NCI-H226 (cell line): ENCODE measurements around the gene CABYR.
A peak's percentile ranks its signal among the peaks of the same experiment; 100 is the strongest.

Experiments used
- DNase-seq: peaks from one replicate; pipeline ENCODE4 v3.0.0-alpha.2; 2015

CABYR gene, protein sequence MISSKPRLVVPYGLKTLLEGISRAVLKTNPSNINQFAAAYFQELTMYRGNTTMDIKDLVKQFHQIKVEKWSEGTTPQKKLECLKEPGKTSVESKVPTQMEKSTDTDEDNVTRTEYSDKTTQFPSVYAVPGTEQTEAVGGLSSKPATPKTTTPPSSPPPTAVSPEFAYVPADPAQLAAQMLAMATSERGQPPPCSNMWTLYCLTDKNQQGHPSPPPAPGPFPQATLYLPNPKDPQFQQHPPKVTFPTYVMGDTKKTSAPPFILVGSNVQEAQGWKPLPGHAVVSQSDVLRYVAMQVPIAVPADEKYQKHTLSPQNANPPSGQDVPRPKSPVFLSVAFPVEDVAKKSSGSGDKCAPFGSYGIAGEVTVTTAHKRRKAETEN

DNA sequence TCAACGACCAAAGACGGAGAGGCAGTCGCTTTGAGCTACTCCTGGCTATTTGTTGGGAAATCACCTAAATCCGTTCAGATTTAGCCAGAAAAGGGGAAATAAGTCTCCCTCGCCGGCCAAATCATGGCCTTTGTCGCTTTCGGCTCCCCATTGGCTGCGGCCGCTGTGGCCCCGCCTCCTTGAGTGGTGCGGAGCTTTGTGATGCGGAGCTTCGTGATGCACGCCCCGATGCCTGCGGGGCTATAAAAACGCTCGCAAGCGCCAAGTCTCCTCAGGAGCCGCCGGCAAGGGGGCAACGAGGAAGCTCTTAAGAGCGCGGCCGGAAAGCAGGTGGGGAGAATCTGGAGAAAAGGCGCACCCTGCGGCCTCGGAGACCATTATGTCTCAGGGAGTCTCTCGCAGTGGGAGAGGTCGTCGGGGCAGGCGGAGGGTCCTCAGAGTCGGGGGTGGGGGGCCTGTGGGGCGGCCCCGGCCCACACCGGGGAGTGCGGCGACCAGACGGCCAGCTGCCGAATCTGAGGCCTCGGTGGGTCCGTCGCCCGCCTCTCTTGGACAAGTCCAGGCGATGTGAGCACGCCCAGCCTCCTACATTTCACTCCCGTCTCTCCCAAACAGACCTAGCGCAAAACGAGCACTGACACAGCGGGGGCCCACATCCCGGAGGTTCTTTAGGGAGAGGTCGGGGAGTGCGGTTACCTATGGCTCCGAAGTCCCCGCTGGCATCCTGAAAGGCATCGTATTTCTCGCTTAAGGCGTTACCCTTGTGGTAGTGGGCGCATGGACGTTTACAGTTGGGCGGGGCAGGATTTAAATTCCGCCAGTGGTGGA lies at the start of gene CABYR:
TSS of gene CABYR (plus strand) at position 274 of the 828 bp plus-strand sequence. CDS start 4,053 bp downstream, outside the sequence.
- peak; percentile 80 for DNase-seq

DNA sequence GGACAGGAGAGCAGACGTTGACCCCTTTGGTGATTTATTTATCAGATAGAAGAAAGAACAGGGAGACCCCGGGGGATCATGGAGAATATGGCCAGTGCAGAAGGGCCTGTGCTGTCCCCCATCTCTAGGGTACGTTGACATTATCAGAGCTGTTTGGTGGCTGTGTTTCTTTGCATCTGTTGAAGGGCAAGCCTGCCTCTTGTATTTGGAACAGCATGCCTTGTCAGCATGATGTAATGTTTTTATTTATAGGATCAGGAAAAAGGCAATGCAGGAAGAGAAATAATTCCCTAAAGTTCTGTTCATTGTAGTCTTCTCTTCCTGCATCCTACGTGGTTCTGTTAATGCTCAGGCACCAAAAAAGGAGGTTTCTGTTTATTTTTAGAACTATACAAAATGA lies 49.8 kb upstream of the CABYR start:
- no peak for DNase-seq

DNA sequence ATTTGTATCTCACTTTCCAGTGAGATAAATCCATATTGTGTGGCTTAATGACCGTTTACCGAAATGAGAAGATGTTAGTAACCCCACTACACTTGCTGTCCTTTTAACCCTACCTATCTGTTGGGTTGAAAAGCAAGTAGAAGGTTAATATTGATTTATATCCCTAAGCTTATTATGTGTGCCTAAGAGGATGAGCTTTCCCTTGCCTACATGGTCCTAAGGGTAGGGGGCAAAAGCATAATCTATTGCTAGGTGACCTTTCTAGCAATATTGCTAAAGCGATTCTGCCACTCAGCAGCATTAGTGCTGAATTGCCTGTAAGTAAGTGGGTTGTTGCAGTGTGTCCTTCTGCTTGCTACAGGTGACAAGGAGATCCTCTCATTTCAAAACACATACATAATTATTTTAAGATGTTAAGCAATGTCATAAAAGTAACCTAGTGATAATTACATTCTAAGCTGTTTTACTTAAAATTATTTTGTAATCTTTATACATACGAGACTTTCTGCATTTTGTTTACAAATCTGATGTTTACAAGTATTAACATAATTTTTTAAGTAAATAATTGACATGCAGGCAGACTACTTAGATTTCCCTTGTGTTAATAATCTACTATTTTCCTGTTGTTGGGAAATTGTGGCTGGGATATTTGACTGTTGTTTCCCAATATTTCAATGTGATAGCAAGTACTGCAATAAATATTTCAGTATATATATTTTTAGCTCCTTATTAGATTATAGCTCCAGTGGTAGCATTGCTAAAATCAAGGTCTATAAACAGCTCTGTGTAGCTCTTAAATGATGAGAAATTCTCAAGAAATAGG lies 49.1 kb upstream of the CABYR start:
- DNase-seq, result no peak

DNA sequence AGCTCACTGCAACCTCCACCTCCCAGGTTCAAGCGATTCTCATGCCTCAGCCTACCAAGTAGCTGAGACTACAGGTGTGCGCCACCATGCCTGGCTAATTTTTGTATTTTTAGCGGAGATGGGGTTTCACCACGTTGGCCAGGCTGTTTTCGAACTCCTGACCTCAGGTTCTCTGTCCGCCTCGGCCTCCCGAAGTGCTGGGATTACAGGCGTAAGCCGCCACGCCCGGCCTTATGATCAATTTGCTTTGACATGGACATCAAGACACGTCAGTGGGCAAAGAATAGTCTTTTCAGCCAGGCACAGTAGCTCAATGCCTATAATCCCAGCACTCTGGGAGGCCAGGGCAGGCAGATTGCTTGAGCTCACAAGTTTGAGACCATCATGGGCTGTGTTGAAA lies 48.0 kb upstream of the CABYR start:
- no peak for DNase-seq

DNA sequence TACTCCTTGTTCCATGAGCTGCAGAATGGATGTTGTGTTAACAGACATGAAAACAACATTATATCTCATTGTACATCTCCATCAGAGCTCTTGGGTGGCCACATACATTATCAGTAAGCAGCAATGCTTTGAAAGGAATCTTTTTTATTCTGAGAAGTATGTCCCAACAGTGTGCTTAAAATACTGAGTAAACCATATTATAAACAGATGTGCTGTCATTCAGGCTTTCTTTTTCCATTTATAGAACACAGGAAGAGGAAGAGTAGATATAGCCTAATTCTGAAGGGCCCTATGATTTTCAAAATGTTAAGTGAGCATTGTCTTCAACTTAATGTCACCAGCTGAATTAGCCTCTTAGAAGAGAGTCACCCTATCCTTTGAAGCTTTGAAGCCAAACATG lies 44.3 kb upstream of the CABYR start:
- no peak for DNase-seq

DNA sequence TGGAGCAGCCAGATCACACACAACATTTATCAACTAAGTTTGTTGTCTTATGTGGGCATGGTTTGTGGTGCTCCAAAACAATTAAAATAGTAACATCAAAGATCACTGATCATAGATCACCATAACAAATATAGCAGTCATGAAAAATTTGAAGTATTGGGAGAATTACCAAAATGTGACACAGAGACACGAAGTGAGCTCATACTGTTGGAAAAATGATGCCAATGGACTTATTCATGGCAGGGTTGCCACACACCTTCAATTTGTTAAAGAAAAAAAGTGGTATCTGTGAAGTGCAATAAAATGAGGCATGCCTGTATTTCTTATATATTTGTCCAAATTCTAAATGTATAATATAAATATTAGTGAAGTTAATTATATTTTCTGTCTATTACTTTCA lies 42.9 kb upstream of the CABYR start:
- DNase-seq, result no peak

DNA sequence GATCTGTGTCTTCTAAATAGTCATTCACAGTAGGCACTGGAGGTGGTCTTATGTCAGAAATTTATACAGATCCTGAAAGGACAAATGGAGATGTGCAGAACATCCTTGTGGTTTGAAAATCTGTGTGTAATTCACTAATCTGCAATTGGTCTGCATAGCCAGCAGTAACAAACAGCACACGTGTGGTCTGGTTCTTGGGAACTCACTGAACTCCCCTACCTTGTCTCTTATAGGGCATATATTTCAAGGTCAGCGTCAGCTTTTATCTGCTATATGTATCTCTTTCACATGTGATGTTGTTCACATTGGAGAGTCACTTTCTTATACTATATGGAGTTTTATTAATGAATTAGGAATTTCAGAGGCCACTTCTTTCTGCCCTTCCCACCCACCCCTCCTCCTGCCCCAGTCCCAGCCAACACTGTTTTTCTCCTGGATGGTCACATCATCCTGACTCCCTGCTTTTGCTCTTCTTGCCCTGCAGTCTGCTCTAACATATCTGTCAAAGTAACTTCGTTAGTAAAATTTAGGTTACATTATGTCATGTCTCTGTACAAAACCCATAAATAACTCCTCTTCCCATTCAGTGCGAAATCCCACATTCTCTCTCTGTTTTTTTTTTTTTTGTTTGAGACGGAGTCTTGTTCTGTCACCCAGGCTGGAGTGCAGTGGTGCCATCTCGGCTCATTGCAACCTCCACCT lies 35.4 kb upstream of the CABYR start:
- DNase-seq, result no peak

DNA sequence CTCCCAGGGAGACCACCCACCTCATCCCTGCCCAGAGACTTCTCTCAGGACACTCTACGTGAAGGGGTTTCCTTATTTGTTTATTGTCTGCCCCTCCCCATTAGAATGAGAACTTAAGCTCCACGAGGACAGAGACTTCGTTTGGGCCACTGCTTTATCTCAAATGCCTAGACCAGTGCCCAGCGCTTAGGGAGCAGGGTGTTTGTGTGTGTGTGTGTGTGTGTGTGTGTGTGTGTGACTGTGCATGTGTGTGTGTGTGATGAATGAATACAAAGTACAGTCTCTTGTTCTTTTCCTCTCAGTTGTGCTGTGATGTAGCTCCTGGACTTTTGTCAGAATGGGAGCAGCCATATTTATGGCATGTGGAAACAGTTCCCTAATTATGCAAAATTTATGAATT lies 34.4 kb upstream of the CABYR start:
- no peak for DNase-seq

DNA sequence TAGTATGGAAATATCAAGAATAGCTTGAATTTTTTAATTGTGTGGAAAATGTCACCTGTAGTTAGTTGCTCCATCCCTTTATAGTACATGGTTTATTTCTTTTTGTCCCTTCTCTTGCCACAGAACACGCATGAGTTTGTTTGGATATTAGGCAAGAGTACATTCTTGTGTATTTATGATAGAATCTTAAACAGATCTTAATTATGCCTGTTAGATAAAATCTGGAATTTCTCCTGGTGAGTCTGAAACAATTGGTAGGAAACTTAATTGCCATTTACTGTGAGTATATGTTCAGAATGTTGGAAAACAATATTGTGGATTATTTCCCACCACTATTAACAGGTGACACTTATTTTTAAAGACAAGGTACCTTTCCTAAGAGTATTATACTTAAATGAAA lies 30.2 kb upstream of the CABYR start:
- DNase-seq, result no peak

DNA sequence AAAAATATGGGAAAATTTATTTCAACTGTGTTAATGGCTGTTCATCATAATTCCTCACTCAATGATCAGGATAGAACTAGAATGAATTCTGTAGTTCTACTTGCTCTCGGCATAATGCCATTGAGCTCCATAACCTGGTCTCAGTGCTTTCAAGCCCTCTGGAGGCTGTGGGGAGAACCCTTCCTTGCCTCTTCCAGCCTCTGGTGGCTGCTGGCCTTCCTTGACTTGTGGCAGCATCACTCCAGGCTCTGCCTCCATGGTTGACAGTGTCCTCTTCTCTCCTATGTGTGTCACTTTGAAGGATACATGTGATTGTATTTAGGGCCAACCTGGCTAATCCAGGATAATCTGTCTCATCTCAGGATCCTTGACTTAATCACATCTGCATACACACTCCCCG lies 26.9 kb upstream of the CABYR start:
- DNase-seq, result no peak

DNA sequence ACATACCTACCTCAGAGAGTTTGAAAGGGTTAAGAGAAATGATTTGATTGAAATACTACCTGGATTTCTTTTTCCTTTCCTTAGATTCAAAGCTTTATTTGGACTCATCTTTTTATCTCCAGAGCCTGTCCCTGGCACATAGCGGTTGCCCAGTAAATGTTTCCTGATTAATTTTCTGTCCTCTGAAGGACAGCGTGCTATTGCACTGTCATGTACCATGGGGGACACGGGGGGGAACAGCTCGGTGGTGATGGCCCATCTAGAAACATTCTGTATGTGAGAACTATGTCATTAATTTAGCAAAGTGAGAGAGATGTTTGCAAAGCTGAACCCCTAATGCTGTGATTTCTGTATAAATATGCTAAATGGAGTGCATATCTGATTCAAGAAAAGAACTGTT lies 26.4 kb upstream of the CABYR start:
- no peak for DNase-seq

DNA sequence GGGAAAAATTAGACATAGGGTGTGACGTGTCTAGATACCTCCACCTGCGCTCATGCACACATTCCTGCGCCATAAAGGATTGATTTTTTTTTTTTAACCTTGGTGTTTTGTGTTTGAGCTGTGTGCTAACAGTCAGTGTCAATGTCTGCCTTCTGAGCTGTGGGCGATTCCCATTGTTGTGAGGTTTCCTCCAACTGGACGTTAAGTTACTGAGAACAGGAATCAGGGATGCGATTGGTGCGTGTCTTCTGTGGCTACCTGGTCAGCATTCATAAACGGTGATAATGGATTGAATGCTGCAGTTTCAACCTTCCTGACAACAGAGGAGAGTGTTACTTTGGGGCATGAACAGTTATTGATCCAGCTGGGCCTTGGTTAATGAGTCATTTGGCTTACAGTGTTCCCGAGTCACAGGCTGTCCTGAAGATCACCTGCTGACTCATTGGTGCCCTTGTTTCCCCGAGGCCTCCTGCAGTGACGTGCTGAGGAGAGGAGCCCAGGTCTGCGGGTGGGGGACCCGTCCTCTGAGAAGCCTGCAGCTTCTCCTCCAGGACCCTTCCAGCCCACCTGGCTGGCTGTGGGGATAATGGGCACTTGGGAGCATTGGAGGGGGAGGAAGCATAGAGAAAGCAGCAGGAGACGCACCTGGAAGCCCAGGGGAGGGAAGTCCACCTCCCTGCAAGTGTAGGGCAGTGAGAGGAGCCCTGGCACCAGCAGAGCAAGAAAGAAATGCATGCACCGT lies 25.8 kb upstream of the CABYR start:
- DNase-seq, result no peak

DNA sequence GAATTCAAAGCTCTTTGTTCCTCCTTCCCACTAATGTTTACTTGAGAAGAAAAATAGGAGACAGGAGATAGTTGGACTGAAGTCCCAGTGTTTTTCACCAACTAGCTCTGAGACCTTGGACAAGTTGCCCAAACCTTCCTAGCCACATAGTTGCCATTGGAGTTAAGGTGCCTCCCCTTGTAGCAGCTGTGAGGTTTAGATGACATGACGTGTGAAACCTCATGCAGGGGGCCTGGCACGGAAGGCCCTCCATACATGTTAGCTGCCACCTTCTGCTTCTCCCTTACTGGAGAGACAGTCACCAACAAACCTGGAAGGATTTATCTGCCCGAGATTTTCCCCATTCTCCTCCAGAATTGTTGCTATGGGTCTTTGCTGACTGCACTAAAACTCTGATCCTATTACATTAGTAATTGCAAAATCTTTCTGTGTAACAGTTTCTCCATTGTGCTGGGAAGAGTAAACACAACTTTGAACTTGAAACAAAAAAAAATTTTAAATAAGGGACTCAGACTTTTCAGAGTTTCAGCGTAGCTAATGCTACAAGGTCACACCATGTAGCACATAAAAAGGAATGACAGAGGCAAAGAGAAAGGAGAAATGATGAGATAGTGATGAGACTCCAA lies 23.8 kb upstream of the CABYR start:
- no peak for DNase-seq

DNA sequence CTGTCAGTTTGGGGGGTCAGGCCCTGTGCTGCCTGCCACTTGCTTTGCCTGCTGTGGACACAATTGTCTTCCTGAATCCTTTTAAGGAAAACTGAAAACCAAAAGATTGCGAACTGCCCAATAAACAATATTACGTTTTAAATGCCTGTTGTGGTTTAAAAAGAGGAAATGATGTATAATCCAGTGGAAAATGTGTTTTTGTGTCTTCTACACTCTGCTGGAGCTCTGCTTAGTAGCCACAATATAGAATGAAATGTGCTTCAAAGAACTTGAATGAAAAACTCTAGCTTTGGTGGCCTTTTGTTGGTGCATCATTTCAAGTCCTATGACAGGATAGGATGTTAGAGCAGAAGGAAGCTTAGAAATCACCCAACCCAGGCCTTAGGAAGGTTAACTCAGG lies 23.2 kb upstream of the CABYR start:
- no peak for DNase-seq

DNA sequence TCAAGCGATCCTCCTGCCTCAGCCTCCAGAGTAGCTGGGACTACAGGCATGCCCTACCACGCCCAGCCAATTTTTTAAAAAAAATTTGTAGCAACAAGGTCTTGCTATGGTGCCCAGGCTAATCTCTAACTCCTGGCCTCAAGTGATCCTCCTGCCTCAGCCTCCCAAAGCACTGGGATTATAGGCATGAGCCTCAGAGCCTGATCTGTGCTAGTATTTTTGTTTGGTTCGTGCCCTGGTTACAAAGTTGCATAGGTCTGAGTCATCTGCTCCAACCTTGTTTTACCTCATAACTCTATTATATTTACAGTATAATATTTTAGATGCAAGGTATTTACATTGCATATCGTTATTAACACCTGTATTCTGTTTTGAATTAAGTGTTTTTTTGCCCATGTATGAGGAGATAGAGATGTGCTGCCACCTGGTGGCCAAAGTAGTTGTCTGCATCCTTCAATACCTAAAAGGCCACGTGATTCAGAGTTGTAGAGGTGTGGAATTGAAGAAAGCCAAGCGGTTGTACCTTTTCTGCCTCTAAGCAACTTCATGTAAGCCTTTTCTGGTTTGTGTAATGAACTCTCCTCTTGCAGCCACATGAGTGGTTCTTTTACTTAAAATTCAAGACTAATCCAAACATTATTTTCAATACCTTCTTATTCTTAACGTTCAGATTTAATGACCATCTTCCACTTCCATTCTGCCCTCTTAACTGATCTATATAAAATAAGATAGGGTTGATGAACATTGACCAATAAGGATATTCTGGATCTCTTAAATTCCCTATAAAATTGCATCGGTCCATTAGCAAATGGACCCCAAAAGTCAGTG lies 19.9 kb upstream of the CABYR start:
- DNase-seq, result peak; percentile 41

DNA sequence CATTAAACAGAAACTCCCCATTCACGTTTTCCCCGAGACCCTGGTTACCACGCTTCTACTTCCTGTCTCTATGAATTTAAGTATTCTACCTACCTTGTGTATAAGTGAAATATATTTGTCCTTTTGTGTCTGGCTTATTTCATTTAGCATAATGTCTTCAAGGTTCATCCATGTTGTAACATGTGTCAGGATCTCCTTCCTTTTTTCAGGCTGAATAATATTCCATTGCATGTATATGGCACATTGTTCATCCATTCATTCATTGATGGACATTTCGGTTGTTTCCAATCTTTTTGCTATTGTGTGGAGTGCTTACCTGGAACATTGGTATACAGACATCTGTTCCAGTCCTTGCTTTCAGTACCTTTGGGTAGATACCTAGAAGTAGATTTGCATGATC lies 18.2 kb upstream of the CABYR start:
- DNase-seq, result no peak

DNA sequence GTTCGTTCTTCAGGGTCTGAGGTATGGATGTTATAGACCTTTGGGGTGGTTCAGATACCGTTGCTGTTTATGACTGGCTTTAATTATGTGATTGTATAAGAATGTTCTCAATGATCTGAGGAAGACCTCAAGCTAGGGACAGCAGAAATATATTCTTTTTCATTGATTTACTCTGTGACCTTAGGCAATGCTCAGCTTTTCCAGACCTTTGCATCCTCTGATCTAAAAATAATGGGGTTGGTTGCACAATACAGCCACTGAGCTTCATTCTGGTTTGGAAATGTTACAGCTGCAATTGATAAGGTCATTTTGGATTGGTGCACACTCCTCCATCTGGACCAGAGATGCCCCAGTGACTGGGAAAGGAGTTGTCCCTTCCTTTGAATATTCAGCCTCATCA lies 17.2 kb upstream of the CABYR start:
- no peak for DNase-seq

DNA sequence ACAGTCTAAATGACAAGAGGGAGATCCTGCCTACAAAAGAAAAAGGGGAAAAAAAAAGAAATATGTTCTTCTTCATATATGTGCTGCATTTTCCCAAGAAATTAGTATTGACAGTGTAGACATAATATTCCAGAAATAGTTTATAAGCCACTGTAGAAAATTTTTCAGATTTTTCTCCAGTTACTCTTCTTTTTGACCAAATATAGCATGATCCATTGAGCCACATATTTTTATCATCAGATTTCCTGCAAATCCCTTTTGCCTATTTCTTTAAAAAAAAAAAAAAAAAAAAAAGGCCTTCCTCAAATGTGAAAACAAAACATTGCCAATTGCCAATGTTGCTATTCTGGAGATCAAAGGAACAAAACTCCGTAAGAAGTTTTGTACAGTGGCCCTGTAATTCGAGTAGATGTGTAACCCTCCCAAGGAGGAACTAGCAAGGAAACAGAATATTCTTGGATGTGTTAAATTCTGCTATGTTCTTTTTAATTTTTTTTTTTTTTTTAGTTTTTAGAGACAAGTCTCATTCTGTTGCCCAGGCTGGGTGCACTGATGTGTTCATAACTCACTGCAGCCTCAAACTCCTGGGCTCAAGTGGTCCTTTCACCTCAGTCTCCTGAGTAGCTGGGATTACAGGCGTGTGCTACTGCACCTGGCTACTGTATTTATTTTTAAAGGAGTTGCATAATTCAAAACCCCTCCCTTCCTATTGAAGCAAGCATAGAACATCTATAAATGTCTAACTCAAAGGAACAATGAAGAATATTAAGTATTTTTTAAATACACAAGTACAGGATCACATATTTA lies 12.5 kb upstream of the CABYR start:
- no peak for DNase-seq

DNA sequence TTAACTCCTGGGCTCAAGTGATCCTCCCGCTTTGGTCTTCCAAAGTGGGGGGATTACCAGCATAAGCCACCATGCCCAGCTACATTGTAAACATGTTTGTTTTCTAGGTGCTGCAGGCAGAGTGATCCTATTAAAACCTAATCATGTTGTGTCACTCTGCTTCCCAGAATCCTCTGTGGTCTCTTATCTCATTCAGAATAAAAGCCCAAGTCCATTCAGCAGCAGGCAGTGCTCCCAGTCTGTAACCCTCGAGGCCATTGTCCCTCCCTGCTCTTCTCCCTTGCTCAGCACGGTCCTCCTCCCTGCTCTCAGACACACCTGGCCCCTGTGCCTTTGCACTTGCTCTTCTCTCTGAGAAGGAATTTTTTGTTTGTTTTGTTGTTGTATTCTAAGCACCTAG lies 11.1 kb upstream of the CABYR start:
- no peak for DNase-seq

DNA sequence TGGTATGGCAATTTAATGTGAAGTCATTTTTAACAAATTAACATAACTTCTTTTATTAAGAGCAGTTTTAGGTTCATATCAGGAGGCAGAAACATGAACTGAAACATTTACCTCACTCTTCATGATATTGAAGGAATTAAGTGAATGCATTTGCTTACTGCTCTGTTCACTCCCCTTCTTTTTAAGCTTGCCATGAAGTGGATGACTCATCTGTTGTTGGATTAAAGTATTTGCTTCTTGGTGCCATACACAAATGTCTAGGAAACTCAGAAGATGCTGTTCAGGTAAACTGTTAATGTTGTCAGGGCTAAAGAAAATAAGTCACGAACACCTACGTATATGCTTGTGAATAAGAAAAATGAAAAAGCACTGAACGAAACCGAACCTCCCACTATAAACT lies 10.2 kb upstream of the CABYR start:
- DNase-seq, result no peak
